ENCODE data around the gene RNF166. TPM values are rescaled to one million over a fixed set of nuclear protein-coding genes. Genes with fewer than 3 reads are reported as not detected.
A peak's percentile ranks its signal among the peaks of the same experiment; 100 is the strongest.

Gene RNF166
- total and polyA plus RNA-seq, 2 of the 13 experiments (the other 11 are each of a cell fraction or from before 2014, with no cell fraction given), result 21.4 to 23.0 TPM

DNA sequence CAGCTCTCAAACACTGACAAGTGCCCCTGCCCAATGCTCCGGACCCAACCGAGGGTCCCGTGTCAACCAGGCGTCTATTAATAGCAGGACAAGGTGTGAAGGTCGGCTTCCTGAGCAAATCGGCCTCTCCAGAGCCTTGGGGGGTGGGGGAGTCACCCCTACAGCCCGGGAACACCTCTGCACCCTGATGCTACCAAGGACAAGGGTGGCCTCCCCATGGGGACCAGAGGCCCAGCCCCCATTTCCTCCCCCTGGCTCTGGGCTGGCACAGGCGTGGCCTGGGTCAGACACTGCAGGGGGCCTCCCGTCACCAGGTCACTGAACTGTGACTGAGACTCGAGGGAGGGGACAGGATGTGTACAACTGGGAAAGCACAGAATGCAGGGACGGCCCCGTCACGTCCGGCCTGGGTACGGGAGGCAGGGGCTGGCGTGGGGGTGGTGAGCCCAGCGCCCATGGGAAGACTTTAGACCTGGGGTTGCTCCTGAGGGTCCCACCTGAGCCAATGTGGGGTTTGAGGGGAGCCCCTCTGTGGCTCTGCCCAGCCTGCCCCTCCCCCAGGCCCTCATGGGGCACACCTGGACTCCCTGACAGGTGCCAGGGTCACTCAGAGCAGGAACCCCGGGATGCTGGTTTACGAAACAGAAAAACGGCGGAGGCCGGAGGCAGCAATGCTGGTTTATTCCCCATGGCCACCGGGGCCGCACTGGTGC, 54.8 kb downstream of the RNF166 start (continued):
- TF ChIP-seq ATF5 (CRISPR knock-in tag; IDR thresholded peaks at IDR 0.05; ENCODE audit: low read depth) (no peak), IRF1 (CRISPR knock-in tag; IDR thresholded peaks at IDR 0.05; ENCODE audit: low read depth) (no peak), ZNF207 (IDR thresholded peaks at IDR 0.05; ENCODE audit: borderline replicate concordance) (no peak), ZNF296 (CRISPR knock-in tag; conservative IDR thresholded peaks at IDR 0.05) (no peak), ZHX2 (IDR thresholded peaks at IDR 0.05; ENCODE audit: low read depth) (peak; percentile 57; the same call in 1 of the 2 replicates), ZHX2 (CRISPR knock-in tag; IDR thresholded peaks at IDR 0.05; ENCODE audit: borderline replicate concordance) (no peak), TCF7L2 (IDR thresholded peaks at IDR 0.05; ENCODE audit: low read depth, low read length) (no peak), ZNF563 (CRISPR knock-in tag; IDR thresholded peaks at IDR 0.05) (no peak), ZNF34 (CRISPR knock-in tag; IDR thresholded peaks at IDR 0.05; ENCODE audit: borderline replicate concordance) (no peak)
- TF ChIP-seq, protein P1, sequence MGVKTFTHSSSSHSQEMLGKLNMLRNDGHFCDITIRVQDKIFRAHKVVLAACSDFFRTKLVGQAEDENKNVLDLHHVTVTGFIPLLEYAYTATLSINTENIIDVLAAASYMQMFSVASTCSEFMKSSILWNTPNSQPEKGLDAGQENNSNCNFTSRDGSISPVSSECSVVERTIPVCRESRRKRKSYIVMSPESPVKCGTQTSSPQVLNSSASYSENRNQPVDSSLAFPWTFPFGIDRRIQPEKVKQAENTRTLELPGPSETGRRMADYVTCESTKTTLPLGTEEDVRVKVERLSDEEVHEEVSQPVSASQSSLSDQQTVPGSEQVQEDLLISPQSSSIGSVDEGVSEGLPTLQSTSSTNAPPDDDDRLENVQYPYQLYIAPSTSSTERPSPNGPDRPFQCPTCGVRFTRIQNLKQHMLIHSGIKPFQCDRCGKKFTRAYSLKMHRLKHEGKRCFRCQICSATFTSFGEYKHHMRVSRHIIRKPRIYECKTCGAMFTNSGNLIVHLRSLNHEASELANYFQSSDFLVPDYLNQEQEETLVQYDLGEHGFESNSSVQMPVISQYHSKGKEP (CRISPR knock-in tag; IDR thresholded peaks at IDR 0.05), result no peak; the same call in 1 of the 2 replicates
